H9 (cell line): ENCODE measurements around the gene PEX10. TPM values are rescaled to one million over a fixed set of nuclear protein-coding genes. Genes with fewer than 3 reads are reported as not detected.

Experiments used
- DNase-seq: peaks from one replicate; pipeline ENCODE4 v3.0.0-alpha.2; 2017
- H2AFZ ChIP-seq: one replicate; pipeline ENCODE4 v1.6.1; 2013; ENCODE audit warnings: mild to moderate bottlenecking, low read length, control low read depth, moderate library complexity
- H2AK5ac ChIP-seq: 2 replicates; pipeline ENCODE4 v1.6.1; 2013; ENCODE audit warnings: low read length, control low read depth, mixed read lengths; ENCODE audit not compliant: insufficient read length
- H2BK120ac ChIP-seq: one replicate; pipeline ENCODE4 v1.6.1; 2013; ENCODE audit warnings: low read depth, mild to moderate bottlenecking, low read length, control low read depth, inconsistent platforms; ENCODE audit not compliant: poor library complexity, severe bottlenecking
- H2BK12ac ChIP-seq: 2 replicates; pipeline ENCODE4 v1.6.1; 2013; ENCODE audit warnings: low read length, control low read depth, mixed read lengths, low read depth; ENCODE audit not compliant: insufficient read length
- H2BK15ac ChIP-seq: 2 replicates; pipeline ENCODE4 v1.6.1; 2013; ENCODE audit warnings: low read depth, low read length, control low read depth
- H2BK20ac ChIP-seq: one replicate; pipeline ENCODE4 v1.6.1; 2013; ENCODE audit warnings: low read depth, mild to moderate bottlenecking, low read length, control low read depth, inconsistent platforms; ENCODE audit not compliant: poor library complexity, severe bottlenecking
- H2BK5ac ChIP-seq: 2 replicates; pipeline ENCODE4 v1.6.1; 2013; ENCODE audit warnings: low read length, control low read depth, mixed read lengths; ENCODE audit not compliant: insufficient read length
- H3K14ac ChIP-seq: 2 replicates; pipeline ENCODE4 v1.6.1; 2013; ENCODE audit warnings: low read length, control low read depth; ENCODE audit not compliant: insufficient read depth
- H3K18ac ChIP-seq: 2 replicates; pipeline ENCODE4 v1.6.1; 2013; ENCODE audit warnings: low read depth, mild to moderate bottlenecking, mixed read lengths, low read length, control low read depth; ENCODE audit not compliant: insufficient read length
- H3K23ac ChIP-seq: 2 replicates; pipeline ENCODE4 v1.6.1; 2013; ENCODE audit warnings: low read length, control low read depth, mixed read lengths, low read depth; ENCODE audit not compliant: insufficient read length
- H3K23me2 ChIP-seq: 2 replicates; pipeline ENCODE4 v1.6.1; 2013; ENCODE audit warnings: low read depth, mild to moderate bottlenecking, mixed read lengths, low read length, control low read depth; ENCODE audit not compliant: insufficient read length, poor library complexity, severe bottlenecking
- H3K27ac ChIP-seq: 2 replicates; pipeline ENCODE4 v1.5.1; 2013; ENCODE audit warnings: low read length, control low read depth, mixed read lengths, low read depth; ENCODE audit not compliant: insufficient read length
- H3K27me3 ChIP-seq: 2 replicates; pipeline ENCODE4 v1.6.1; 2013; ENCODE audit warnings: low read length, control low read depth, inconsistent platforms; ENCODE audit not compliant: insufficient read depth
- H3K4ac ChIP-seq: 2 replicates; pipeline ENCODE4 v1.6.1; 2013; ENCODE audit warnings: low read depth, mild to moderate bottlenecking, control low read depth, inconsistent platforms, low read length, moderate library complexity
- H3K4me1 ChIP-seq: 2 replicates; pipeline ENCODE4 v1.6.1; 2013; ENCODE audit warnings: low read length, control low read depth, inconsistent platforms; ENCODE audit not compliant: insufficient read depth
- H3K4me2 ChIP-seq: 2 replicates; pipeline ENCODE4 v1.6.1; 2013; ENCODE audit warnings: low read length, control low read depth, mixed read lengths; ENCODE audit not compliant: insufficient read length, insufficient read depth
- H3K56ac ChIP-seq: 2 replicates; pipeline ENCODE4 v1.6.1; 2013; ENCODE audit warnings: low read depth, mild to moderate bottlenecking, mixed read lengths, low read length, control low read depth; ENCODE audit not compliant: insufficient read length
- H3K79me1 ChIP-seq: 2 replicates; pipeline ENCODE4 v1.6.1; 2013; ENCODE audit warnings: low read depth, mild to moderate bottlenecking, moderate library complexity, low read length, control low read depth, inconsistent platforms; ENCODE audit not compliant: insufficient read depth, poor library complexity, severe bottlenecking
- H3K79me2 ChIP-seq: 2 replicates; pipeline ENCODE4 v1.6.1; 2013; ENCODE audit warnings: low read length, control low read depth, inconsistent platforms; ENCODE audit not compliant: insufficient read depth
- H3K9ac ChIP-seq: 2 replicates; pipeline ENCODE4 v1.6.1; 2013; ENCODE audit warnings: low read length, control low read depth, mixed read lengths; ENCODE audit not compliant: insufficient read length; ENCODE audit errors: extremely low read depth
- H3K9me3 ChIP-seq: one replicate; pipeline ENCODE4 v1.6.1; 2013; ENCODE audit warnings: low read depth, low read length, inconsistent platforms; ENCODE audit not compliant: control insufficient read depth
- H3T11ph ChIP-seq: one replicate; pipeline ENCODE4 v1.6.1; 2013; ENCODE audit warnings: mild to moderate bottlenecking, low read length, control low read depth, inconsistent platforms
- H4K20me1 ChIP-seq: one replicate; pipeline ENCODE4 v1.6.1; 2013; ENCODE audit not compliant: control insufficient read depth, insufficient read length, insufficient read depth
- H4K5ac ChIP-seq: 2 replicates; pipeline ENCODE4 v1.6.1; 2013; ENCODE audit warnings: low read depth, mild to moderate bottlenecking, mixed read lengths, low read length, control low read depth; ENCODE audit not compliant: insufficient read length
- H4K8ac ChIP-seq: replicated peaks from 2 replicates; pipeline ENCODE4 v1.6.1; 2013; ENCODE audit warnings: low read length, control low read depth, mixed read lengths, low read depth; ENCODE audit not compliant: insufficient read length
- H4K91ac ChIP-seq: 2 replicates; pipeline ENCODE4 v1.6.1; 2013; ENCODE audit warnings: low read depth, mild to moderate bottlenecking, moderate library complexity, mixed read lengths, low read length, control low read depth; ENCODE audit not compliant: insufficient read length
- H3K27ac Mint-ChIP-seq, 3 experiments: 2 replicates in 2 of 3; 3 replicates in 1 of 3; pipeline ENCODE4 v1.8.0; 2020 to 2021; ENCODE audit warnings: mixed read lengths in 3 of 3, mild to moderate bottlenecking in 1 of 3, moderate library complexity in 1 of 3
- H3K27me3 Mint-ChIP-seq: 2 replicates; pipeline ENCODE4 v1.8.0; 2021; ENCODE audit warnings: low read depth, mild to moderate bottlenecking, moderate library complexity, mixed read lengths
- H3K36me3 Mint-ChIP-seq, 3 experiments: 2 replicates in 2 of 3; 3 replicates in 1 of 3; pipeline ENCODE4 v1.8.0; 2020 to 2021; ENCODE audit warnings: low read depth in 3 of 3, mixed read lengths in 3 of 3; ENCODE audit not compliant: insufficient read depth in 1 of 3
- H3K4me1 Mint-ChIP-seq, 2 experiments: 2 replicates each; pipeline ENCODE4 v1.8.0; 2020; ENCODE audit warnings: mixed read lengths in 2 of 2
- H3K4me3 Mint-ChIP-seq, 2 experiments: 2 replicates in 1 of 2; 3 replicates in 1 of 2; pipeline ENCODE4 v1.8.0; 2020 to 2021; ENCODE audit warnings: mild to moderate bottlenecking in 2 of 2, mixed read lengths in 2 of 2, moderate library complexity in 1 of 2
- H3K9me3 Mint-ChIP-seq, 2 experiments: 2 replicates in 1 of 2; 3 replicates in 1 of 2; pipeline ENCODE4 v1.8.0; 2020; ENCODE audit warnings: mild to moderate bottlenecking in 2 of 2, mixed read lengths in 2 of 2, moderate library complexity in 1 of 2
- WGBS: extraction: QIAGEN DNeasy Blood & Tissue Kit; methylation state at CpG from one replicate; pipeline ENCODE4 v1.1.7; 2013; ENCODE audit warnings: missing lambda C conversion rate, low lambda C conversion rate, mixed read lengths; ENCODE audit not compliant: insufficient read length; ENCODE audit errors: extremely low coverage; 5-methylcytosine and 5-hydroxymethylcytosine counted together
- total RNA-seq: library from RNA; stranded (reverse); gene quantifications from 2 replicates; pipeline ENCODE4 v1.2.1, GENCODE V29; 2021
- TF ChIP-seq, protein P1 (sequence below): fragments of 200-600 bp; sonication (generic); conservative IDR thresholded peaks from 3 replicates; pipeline ENCODE4 v1.8.0; 2021; ENCODE audit warnings: antibody characterized with exemption, mild to moderate bottlenecking

The PEX10 gene
- total RNA-seq, 1 experiment from 2014 or later = 34.4 TPM

DNA sequence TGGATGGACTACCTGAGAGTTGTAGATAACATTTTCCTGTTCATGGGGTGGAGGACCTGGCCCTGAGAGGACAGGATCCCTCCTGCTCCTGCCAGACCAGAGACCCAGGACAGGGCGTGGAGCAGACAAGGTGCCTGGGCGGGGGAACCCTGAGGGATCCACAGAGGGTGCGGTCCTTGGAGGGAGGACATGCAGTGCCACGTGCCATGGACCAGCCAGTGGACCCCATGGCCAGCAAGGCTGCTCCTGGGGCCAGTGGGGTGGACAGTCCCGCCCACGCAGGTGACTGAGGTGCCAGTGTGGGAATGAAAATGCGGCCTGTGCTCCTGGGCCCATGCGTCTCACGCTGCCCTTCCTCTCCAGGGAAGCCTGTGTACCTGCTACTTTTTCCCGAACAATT is 17.1 kb downstream of the PEX10 start:
- Histone ChIP-seq H3K79me2 (peaks cover 5% of the 10 kb centered on the region; the same call in 1 of the 2 replicates), H3K9me3 (no peaks in the 10 kb centered on the region), H3K18ac (no peak overlapping the region), H2AK5ac (no peak overlapping the region), H3K27me3 (no peaks in the 10 kb centered on the region), H2BK5ac (no peak overlapping the region), H2BK15ac (no peak overlapping the region), H2BK20ac (no peak overlapping the region), H2AFZ (no peak overlapping the region), H4K20me1 (peaks cover 2% of the 10 kb centered on the region), H2BK120ac (no peak overlapping the region), H3K23me2 (peaks cover 6% of the 10 kb centered on the region), H3K79me1 (peaks cover 11% of the 10 kb centered on the region), H3K4me2 (no peak overlapping the region), H2BK12ac (no peak overlapping the region), H3K27ac (no peak overlapping the region), H3K56ac (no peak overlapping the region), H3K4me1 (no peaks in the 10 kb centered on the region), H4K8ac (no peak overlapping the region), H4K91ac (no peak overlapping the region), H3T11ph (no peak overlapping the region), H3K4ac (no peak overlapping the region), H4K5ac (no peak overlapping the region), H3K23ac (no peak overlapping the region), H3K14ac (no peak overlapping the region; the same call in 1 of the 2 replicates), H3K9ac (no peak overlapping the region)
- TF ChIP-seq, protein P1, sequence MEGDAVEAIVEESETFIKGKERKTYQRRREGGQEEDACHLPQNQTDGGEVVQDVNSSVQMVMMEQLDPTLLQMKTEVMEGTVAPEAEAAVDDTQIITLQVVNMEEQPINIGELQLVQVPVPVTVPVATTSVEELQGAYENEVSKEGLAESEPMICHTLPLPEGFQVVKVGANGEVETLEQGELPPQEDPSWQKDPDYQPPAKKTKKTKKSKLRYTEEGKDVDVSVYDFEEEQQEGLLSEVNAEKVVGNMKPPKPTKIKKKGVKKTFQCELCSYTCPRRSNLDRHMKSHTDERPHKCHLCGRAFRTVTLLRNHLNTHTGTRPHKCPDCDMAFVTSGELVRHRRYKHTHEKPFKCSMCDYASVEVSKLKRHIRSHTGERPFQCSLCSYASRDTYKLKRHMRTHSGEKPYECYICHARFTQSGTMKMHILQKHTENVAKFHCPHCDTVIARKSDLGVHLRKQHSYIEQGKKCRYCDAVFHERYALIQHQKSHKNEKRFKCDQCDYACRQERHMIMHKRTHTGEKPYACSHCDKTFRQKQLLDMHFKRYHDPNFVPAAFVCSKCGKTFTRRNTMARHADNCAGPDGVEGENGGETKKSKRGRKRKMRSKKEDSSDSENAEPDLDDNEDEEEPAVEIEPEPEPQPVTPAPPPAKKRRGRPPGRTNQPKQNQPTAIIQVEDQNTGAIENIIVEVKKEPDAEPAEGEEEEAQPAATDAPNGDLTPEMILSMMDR = no peak
- Mint-ChIP-seq H3K36me3 (peaks cover 8 to 66% (median 64%) of the 10 kb centered on the region in 3 experiments; a peak in 6 of 7 replicates), H3K27ac (peak overlapping the region in 2 of 3 experiments; percentile 21 to 77; a peak in 3 of 7 replicates), H3K9me3 (no peaks in the 10 kb centered on the region), H3K4me3 (no peak overlapping the region), H3K4me1 (peaks cover 6 to 17% of the 10 kb centered on the region in 2 experiments), H3K27me3 (no peaks in the 10 kb centered on the region)
- DNase-seq = no peak
- no CpG with 5 or more reads among the region's 10 CpGs for WGBS
